GM19452 (cell line): Measurements from ENCODE around the gene A1BG.
A peak's percentile ranks its signal among the peaks of the same experiment; 100 is the strongest.

ENCODE experiments used
- ATAC-seq: cut with Tn5 transposase; IDR thresholded peaks from one replicate; pipeline ENCODE4 v1.9.1; 2021; ENCODE audit not compliant: unreplicated experiment

Gene A1BG

DNA sequence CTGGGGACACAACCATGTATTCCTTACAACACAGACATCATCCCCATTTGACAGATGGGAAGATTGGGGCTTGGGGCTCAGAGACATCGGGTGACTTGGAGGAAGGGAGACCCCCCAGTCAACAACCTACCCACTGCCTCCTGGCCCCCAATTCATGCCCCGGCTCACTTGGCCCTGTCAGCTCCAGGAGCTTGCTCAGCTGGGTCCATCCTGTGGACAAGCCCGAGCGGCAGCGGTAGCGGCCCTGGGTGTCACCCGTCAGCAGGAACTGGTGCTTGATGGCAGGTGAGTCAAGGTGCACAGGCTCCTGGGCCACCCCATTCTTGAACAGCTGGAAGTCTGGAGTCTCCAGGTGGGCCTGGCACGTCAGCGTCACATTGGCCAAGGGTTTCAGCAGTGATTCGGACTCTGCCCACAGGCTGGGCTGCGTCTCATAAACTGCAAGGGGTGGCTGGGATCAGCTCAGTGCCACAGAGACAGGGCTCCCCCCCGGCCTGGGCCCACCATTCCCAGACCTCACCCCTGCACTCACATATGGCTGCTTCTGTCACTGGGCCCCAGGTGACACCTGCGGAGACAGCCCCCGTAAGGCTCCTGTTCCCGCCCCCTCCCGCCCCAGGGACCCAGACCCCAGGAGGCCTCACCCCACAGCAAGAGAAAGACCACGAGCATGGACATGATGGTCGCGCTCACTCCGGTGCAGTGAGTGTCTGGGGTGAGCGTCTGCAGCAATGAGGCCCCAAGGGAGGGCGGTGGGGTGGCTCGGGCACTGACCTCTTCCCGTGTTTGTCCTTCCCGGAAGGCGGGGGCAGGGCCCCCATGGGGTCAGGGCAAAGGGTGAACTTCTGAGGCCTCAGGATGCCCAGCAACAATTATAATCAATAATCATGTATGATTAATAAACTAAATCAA, at the start of gene A1BG:
Gene A1BG (minus strand): TSS at position 733 of the 912 bp plus-strand sequence. CDS start 55 bp downstream, at position 678.
- ATAC-seq = no peak

DNA sequence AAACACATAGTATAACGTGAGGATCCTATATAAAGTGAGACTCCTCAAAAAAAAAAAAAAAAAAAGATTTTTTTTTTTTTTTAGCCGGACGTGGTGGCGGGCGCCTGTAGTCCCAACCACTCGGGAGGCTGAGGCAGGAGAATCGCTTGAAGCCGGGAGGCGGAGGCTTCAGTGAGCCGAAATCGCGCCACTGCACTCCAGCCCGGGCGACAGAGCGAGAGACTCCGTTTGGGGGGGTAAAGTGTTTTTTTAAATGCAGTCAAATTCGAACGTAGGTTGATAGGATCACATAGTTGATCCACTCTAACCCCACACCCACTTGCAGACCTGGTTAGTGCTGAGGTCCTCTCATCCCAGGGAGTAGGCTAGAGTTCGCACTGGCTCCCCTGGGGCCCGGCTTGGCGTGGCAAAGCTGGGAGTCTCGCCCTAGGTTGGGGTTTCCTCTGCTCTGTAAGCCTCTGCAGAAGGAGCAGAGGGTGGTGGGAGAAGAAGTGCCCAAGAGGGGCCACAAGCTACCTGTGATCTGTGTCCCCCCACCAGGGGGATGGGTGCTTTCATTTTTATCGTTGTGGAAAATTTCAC, 48.6 kb upstream of the A1BG start:
- ATAC-seq = no peak

DNA sequence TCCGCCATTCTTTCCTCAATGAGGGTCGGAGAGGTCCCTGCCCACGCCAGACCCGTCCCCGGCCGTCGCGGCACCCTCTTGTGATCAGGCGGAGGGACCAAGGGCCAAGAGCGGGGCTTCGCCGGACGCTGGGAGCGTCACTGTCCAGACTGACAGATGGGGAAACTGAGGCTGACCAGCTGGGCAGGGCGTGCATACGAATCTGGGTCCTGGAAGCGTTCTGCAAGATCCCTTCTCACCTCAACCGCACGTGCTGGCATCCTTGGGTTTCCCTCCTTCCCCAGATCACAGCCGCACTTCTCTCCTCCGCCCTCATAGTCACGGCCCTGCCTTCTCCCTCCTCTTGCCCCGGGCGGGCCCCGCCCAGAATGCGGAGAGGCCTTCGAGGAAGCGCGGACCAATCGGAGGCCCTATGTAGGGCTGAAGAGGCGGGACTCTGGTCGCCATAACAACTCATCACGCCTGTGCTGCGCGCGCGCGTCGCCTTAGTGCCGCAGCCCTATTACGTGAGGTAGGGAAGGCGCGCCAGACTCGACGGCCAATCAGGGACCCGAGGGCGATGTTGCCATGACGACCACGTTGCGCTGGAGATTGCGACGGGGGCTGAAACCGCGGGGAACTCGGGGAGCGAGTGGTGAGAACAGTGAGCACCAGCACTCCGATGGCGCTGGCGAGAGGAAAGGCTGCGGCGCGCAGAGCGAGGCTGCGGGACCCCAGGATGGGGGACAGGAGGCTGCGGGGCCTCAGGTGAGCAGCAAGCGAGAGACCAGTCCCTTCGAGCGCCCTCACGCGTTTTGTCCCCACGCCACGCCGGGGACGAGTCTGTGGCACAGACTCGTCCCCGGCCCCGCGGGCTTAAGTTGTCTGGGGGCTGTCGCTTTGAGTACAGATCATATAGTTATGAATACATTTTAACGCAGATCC, 47.9 kb upstream of the A1BG start:
- peak; percentile 99 for ATAC-seq

GRCh38 chr19:58400316-58400915, 47.1 kb upstream of the A1BG start:
- no peak for ATAC-seq

DNA sequence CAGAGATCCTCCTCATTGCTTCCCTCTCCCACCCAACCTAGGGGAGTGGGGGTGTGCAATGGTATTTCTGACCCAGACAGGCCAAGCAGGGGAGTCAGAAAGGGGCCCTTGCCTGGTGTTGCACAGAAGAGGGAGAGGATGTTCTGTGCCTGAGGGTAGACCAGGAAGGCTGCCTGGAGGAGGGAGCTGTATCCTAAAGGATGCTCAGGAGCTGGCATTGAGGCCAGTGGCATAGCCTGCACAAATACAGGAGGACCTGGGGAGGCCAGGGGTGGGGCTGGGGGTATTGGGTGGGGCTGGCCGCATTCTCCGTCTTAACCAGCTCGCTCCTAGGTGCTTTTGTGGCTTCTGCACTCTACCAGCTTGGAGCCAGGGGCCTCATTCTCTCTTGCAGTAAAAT, 46.6 kb upstream of the A1BG start:
- no peak for ATAC-seq

GRCh38 chr19:58398545-58398944, 45.3 kb upstream of the A1BG start:
- ATAC-seq = no peak

DNA sequence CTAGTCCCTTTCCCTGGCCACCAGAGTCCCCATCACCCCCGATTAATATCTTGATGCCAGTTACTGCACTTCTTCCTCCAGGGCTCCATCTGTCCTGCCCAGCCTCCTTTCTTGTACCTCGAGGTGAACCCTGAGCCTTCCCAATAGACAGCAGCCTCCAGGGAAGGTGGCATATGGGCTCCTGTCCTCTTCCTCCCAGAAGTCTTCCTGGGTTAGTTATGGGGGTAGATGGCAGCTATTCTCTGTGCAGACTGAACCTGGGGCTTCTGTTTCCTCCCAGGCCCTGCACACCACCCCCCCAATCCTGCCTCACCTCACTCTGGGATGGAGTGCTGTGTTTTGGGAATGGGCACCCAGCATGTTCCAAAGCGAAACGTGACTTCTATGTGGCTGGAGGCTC, 44.8 kb upstream of the A1BG start:
- no peak for ATAC-seq

DNA sequence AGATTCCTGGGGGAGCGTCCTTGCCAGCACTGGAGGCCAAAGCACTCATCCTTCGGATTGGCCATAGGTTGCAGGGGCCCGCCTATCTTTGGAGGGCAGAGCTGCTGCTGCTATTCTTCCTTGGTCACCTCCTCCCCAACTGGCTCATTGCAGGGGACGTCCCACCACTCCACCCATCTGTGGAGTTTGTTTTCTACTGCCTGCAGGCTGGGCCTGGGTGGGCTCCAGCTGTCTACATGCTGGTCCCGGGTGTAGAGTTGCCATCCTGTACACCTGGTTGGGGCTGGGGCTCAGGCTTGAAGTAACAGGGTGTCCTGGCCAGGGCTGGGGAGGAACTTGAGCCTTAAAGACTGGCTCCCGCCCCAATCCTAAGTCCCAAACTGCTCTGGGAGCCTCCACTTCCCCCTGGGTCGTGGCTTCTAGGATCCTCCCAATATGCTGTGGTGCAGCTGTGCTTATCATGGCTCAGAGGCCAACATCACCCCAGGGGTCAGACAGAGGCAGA, 44.3 kb upstream of the A1BG start:
- no peak for ATAC-seq

DNA sequence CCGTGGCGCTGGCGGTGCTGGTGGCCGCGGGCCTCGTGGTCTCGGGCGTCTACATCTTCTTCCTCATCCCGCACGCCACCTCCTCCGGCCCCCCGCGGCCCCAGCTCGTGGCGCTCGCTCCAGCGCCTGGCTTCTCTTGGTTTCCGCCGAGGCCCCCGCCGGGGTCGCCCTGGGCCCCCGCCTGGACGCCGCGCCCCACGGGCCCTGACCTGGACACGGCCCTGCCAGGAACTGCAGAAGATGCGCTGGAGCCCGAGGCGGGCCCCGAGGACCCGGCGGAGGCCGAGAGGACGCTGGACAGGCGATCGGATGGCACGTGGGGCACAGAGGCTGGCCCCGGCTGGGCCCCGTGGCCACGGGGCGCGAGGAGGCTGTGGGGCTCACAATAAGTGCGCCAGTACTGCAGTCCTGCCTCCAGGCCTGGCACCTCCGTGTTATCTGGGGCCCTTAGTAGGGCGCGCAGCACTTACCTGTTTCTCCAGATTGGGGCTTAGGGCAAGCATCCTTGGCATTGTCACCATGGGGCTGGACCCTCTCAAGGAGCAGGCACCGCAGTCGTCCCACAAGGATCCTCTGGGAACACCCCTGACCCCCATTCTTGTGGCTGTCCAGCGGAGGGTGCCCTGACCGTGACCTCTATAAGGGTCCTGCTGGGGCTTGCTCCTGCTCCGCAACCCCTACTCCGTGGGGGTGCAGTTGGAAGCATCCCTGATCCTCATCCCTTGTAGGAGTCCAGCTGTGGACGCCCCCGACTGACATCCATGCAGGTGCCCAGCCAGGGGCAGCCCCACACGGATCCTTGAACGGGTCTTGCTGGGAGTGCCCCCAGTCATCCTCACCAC, 43.6 kb upstream of the A1BG start:
- ATAC-seq = no peak

- ATAC-seq = no peak
These were observed 42.8 kb upstream of the A1BG start for GRCh38 chr19:58395979-58396627.

DNA sequence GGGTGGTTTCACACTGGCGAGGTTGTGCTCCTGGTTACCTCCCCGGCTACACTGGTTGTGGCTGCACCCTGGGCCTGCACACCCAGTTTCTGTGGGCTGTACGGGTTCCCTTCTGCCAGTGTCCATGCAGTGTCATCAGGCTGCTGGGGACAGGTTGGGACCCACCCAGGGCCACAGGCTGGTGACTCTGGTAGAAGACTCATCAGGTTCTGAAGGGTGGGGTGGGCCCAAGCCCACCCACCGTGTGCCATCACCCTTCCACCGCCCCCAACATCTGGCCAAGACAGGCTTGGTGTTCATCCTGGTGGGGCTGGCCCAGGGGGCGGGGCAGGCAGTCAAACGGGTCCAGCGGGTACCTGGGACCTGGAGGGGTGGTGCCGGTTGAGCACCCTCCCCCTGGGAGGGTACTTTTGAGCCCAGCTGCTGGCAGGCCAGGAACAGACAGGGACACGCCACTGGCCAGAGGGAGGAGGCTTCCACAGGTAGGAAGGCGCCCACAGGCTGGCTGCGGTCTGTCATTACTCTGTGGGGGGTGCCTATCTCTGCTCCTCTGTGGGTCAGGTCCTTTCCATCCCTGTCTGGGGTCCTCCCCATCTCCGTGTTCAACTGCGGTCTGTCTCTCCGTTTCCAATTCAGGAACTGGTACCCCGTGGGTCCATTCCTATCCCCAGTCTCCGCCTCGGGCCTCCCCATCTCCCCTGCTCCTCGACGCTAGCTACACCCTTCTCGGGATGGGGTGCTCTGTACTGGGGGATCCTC, 42.1 kb upstream of the A1BG start, which contains the start of gene RNF225:
Gene RNF225 (plus strand): TSS at position 437 of the 759 bp plus-strand sequence. CDS start 434 bp downstream, outside the sequence.
- ATAC-seq = no peak

DNA sequence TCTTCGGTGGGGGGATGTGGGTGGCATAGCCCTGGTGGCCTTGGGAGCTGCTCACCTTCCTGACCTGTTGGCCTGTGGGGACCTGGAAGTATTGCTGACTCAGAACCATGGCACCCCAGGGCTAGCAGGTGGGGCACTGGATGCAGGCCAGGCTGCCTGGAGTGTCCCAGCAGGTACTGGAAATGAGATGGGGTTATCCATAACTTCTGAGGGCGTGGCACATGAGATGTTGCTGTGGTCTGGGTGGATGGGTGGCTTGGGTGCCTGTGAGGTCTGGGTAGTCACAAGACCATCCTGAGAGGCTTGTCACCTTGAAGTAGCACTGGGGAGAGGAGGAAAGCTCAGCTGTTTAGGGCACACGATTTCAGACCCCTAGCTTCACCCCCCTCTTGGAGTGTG, 41.5 kb upstream of the A1BG start:
- ATAC-seq = no peak

GRCh38 chr19:58393725-58394033, 40.4 kb upstream of the A1BG start:
- ATAC-seq = no peak

DNA sequence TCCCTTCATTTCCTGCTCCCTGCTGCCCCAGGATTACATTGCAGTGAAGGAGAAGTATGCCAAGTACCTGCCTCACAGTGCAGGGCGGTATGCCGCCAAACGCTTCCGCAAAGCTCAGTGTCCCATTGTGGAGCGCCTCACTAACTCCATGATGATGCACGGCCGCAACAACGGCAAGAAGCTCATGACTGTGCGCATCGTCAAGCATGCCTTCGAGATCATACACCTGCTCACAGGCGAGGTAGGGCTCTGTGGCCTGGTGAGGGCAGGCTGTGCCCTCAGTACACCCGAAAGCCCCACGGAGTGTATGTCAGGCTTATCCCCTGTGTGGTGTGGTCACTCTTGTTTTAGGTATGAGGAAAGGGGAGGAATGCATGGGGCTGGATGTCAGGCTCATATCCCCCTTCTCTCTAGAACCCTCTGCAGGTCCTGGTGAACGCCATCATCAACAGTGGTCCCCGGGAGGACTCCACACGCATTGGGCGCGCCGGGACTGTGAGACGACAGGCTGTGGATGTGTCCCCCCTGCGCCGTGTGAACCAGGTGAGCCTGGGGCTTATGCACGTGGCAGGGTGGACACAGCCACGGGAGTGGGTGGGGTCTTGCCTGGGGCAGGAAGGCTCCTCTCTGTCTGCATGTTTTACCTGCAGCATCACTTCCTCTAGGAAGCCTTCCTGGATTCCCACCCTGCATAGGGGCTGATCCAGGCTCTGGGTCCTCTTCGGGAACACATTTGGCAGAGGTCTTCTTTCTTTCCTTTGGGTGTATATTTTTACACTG, 39.8 kb upstream of the A1BG start:
- ATAC-seq = no peak

DNA sequence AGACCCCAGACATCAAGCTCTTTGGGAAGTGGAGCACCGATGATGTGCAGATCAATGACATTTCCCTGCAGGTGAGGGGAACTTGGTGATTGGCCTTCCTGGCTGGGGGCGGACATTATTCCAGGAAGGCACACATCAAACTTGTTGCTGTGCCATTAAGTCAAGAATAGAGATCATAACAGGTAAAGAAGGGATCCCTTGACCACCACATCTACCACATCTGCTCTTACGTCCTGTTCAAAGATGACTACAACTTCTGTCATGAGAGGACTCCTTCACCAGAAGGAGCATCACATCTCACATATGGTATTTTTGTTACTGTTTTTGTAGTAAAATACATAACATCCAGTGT, 34.9 kb upstream of the A1BG start:
- ATAC-seq = no peak

DNA sequence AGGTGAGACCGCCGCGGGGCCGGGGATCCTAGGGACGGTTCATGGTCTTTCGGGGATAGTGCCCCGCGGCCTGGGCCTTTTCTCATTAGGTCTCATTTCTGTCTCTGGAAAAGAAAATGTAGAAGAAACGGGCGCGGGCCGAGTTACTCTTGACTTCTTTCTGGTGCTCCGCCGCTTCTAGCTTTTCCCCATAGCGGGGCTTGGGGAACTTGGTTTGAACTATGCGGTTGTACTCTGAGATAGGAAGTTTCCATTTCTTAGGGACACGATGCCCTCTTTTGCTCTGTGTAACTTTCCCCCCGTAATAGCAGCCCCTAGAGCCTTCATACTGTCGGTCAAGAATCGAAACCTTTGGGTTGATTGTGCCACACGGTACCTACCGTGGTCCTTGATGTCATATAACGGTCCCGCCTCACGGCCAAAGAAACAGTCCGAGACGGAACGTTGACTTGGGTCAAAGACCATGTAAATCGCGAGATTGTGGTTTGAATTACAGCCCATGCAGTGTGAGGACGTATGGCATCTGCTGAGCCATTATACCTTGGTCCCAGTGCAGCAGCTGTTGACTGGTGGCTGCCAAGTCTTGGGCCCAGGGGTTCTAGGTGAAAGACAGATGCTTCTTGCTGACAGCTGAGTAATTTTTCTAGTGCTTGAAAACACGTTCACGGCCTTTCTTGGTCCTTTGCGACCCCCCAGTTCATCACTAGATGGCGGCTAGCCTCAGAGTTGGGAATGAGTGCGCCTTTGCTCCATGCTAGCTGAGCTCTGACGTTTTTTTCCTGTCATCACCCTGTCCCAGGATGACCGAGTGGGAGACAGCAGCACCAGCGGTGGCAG, 34.3 kb upstream of the A1BG start:
- ATAC-seq = no peak
